Measurements from ENCODE around the gene CELF5.

GRCh38 chr19:3325451-3325850, 101.0 kb downstream of the CELF5 start:
- no peak for TF ChIP-seq CTCF (conservative IDR thresholded peaks at IDR 0.05)
- no peak for TF ChIP-seq ZFX (IDR thresholded peaks at IDR 0.05)
